Measurements from ENCODE around the gene RBM24.

RBM24 gene

DNA sequence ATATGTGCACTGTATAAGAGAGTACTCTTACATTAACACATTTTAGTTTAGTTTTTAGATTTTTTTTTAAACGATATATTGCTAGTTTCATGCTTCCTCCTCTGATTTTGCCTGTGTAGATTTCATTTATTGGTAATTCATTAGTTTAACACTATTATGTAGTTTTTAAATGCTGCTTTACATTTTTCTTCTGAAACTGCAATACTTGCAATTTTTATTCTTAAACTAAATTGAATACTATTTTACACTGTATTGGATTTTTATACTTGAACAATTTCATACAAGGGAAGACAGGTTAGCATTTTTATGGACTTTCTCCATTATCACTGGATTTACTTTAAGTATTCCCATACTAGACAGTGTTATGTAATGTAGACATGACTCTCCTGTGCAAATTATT lies 12.2 kb downstream of the RBM24 start (continued):
- TF ChIP-seq, protein P1, sequence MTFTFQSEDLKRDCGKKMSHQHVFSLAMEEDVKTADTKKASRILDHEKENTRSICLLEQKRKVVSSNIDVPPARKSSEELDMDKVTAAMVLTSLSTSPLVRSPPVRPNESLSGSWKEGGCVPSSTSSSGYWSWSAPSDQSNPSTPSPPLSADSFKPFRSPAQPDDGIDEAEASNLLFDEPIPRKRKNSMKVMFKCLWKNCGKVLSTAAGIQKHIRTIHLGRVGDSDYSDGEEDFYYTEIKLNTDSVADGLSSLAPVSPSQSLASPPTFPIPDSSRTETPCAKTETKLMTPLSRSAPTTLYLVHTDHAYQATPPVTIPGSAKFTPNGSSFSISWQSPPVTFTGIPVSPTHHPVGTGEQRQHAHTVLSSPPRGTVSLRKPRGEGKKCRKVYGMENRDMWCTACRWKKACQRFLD (tag by site-specific recombination; IDR thresholded peaks at IDR 0.05): no peak
- TF ChIP-seq, protein P2, sequence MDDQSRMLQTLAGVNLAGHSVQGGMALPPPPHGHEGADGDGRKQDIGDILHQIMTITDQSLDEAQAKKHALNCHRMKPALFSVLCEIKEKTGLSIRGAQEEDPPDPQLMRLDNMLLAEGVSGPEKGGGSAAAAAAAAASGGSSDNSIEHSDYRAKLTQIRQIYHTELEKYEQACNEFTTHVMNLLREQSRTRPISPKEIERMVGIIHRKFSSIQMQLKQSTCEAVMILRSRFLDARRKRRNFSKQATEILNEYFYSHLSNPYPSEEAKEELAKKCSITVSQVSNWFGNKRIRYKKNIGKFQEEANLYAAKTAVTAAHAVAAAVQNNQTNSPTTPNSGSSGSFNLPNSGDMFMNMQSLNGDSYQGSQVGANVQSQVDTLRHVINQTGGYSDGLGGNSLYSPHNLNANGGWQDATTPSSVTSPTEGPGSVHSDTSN (CRISPR knock-in tag; IDR thresholded peaks at IDR 0.05): no peak
- TF ChIP-seq ZNF133 (tag by site-specific recombination; IDR thresholded peaks at IDR 0.05) (no peak), HOXD13 (CRISPR knock-in tag; IDR thresholded peaks at IDR 0.05; ENCODE audit: borderline replicate concordance) (no peak), ZFP37 (tag by site-specific recombination; IDR thresholded peaks at IDR 0.05) (no peak), AEBP2 (tag by site-specific recombination; IDR thresholded peaks at IDR 0.05; ENCODE audit: borderline replicate concordance) (no peak), ZNF239 (tag by site-specific recombination; IDR thresholded peaks at IDR 0.05) (no peak)

- H3K9me3 ChIP-seq (ENCODE audit: control insufficient read depth, insufficient read depth, low read depth, low read length): no peaks in the 10 kb centered on the region
- POLR2A ChIA-PET: interaction anchor here (0.6 kb wide), 2 partner anchors 78 to 203 kb away, joined by 3 read pairs; no protein-coding TSS in a partner anchor
- no peak for TF ChIP-seq ZNF112 (tag by site-specific recombination; IDR thresholded peaks at IDR 0.05)
- no peak for TF ChIP-seq ZNF391 (tag by site-specific recombination; IDR thresholded peaks at IDR 0.05; ENCODE audit: borderline replicate concordance, low read depth)
- TF ChIP-seq ZNF423 (tag by site-specific recombination; IDR thresholded peaks at IDR 0.05): no peak
- no peak for TF ChIP-seq ZNF473 (tag by site-specific recombination; IDR thresholded peaks at IDR 0.05)
- no peak for TF ChIP-seq ZNF639 (tag by site-specific recombination; IDR thresholded peaks at IDR 0.05)
- TF ChIP-seq ZNF658 (tag by site-specific recombination; IDR thresholded peaks at IDR 0.05): no peak
- no peak for TF ChIP-seq ZNF549 (tag by site-specific recombination; IDR thresholded peaks at IDR 0.05)
- no peak for TF ChIP-seq ZNF76 (tag by site-specific recombination; IDR thresholded peaks at IDR 0.05; ENCODE audit: borderline replicate concordance, low read depth)
- TF ChIP-seq PRDM6 (tag by site-specific recombination; IDR thresholded peaks at IDR 0.05): no peak
- TF ChIP-seq ZIC2 (tag by site-specific recombination; IDR thresholded peaks at IDR 0.05): no peak
- TF ChIP-seq ZNF175 (tag by site-specific recombination; IDR thresholded peaks at IDR 0.05): no peak
- TF ChIP-seq ZNF37A (tag by site-specific recombination; IDR thresholded peaks at IDR 0.05): no peak
- TF ChIP-seq ZFHX2 (tag by site-specific recombination; conservative IDR thresholded peaks at IDR 0.05): no peak
- TF ChIP-seq ZNF146 (tag by site-specific recombination; IDR thresholded peaks at IDR 0.05): no peak
- H3K27ac ChIP-seq (ENCODE audit: extremely low read depth, low read depth, low read length): no peak overlapping the region
- H3K36me3 ChIP-seq (ENCODE audit: control insufficient read depth in 2 of 2, insufficient read depth in 1 of 2, low read length in 2 of 2): no peaks in the 10 kb centered on the region
- H3K4me3 ChIP-seq (ENCODE audit: low read depth, low read length): no peak overlapping the region
- CTCF ChIA-PET: interaction anchor here (1.0 kb wide), 1 partner anchor 14 kb away, joined by 3 read pairs; no protein-coding TSS in a partner anchor
- 0 out of 2 replicates have a peak, but pooled peaks cover 3% of the 10 kb centered on the region for H3K4me1 ChIP-seq (ENCODE audit: control insufficient read depth, insufficient read depth, low read length)
Observed at GRCh38 chr6:17297271-17298080, 16.3 kb downstream of the RBM24 start.

Measured in HEK293 (cell line).